H9 (cell line): ENCODE results near the gene LAMP1. TPM values are rescaled to one million over a fixed set of nuclear protein-coding genes. Genes with fewer than 3 reads are reported as not detected.

Experiments
- DNase-seq: peaks from one replicate; pipeline ENCODE4 v3.0.0-alpha.2; 2017
- H2AFZ ChIP-seq: one replicate; pipeline ENCODE4 v1.6.1; 2013; ENCODE audit warnings: mild to moderate bottlenecking, low read length, control low read depth, moderate library complexity
- H2AK5ac ChIP-seq: 2 replicates; pipeline ENCODE4 v1.6.1; 2013; ENCODE audit warnings: low read length, control low read depth, mixed read lengths; ENCODE audit not compliant: insufficient read length
- H2BK120ac ChIP-seq: one replicate; pipeline ENCODE4 v1.6.1; 2013; ENCODE audit warnings: low read depth, mild to moderate bottlenecking, low read length, control low read depth, inconsistent platforms; ENCODE audit not compliant: poor library complexity, severe bottlenecking
- H2BK12ac ChIP-seq: 2 replicates; pipeline ENCODE4 v1.6.1; 2013; ENCODE audit warnings: low read length, control low read depth, mixed read lengths, low read depth; ENCODE audit not compliant: insufficient read length
- H2BK15ac ChIP-seq: 2 replicates; pipeline ENCODE4 v1.6.1; 2013; ENCODE audit warnings: low read depth, low read length, control low read depth
- H2BK20ac ChIP-seq: one replicate; pipeline ENCODE4 v1.6.1; 2013; ENCODE audit warnings: low read depth, mild to moderate bottlenecking, low read length, control low read depth, inconsistent platforms; ENCODE audit not compliant: poor library complexity, severe bottlenecking
- H2BK5ac ChIP-seq: 2 replicates; pipeline ENCODE4 v1.6.1; 2013; ENCODE audit warnings: low read length, control low read depth, mixed read lengths; ENCODE audit not compliant: insufficient read length
- H3K14ac ChIP-seq: 2 replicates; pipeline ENCODE4 v1.6.1; 2013; ENCODE audit warnings: low read length, control low read depth; ENCODE audit not compliant: insufficient read depth
- H3K18ac ChIP-seq: 2 replicates; pipeline ENCODE4 v1.6.1; 2013; ENCODE audit warnings: low read depth, mild to moderate bottlenecking, mixed read lengths, low read length, control low read depth; ENCODE audit not compliant: insufficient read length
- H3K23ac ChIP-seq: 2 replicates; pipeline ENCODE4 v1.6.1; 2013; ENCODE audit warnings: low read length, control low read depth, mixed read lengths, low read depth; ENCODE audit not compliant: insufficient read length
- H3K23me2 ChIP-seq: 2 replicates; pipeline ENCODE4 v1.6.1; 2013; ENCODE audit warnings: low read depth, mild to moderate bottlenecking, mixed read lengths, low read length, control low read depth; ENCODE audit not compliant: insufficient read length, poor library complexity, severe bottlenecking
- H3K27ac ChIP-seq: 2 replicates; pipeline ENCODE4 v1.5.1; 2013; ENCODE audit warnings: low read length, control low read depth, mixed read lengths, low read depth; ENCODE audit not compliant: insufficient read length
- H3K27me3 ChIP-seq: 2 replicates; pipeline ENCODE4 v1.6.1; 2013; ENCODE audit warnings: low read length, control low read depth, inconsistent platforms; ENCODE audit not compliant: insufficient read depth
- H3K4ac ChIP-seq: 2 replicates; pipeline ENCODE4 v1.6.1; 2013; ENCODE audit warnings: low read depth, mild to moderate bottlenecking, control low read depth, inconsistent platforms, low read length, moderate library complexity
- H3K4me1 ChIP-seq: 2 replicates; pipeline ENCODE4 v1.6.1; 2013; ENCODE audit warnings: low read length, control low read depth, inconsistent platforms; ENCODE audit not compliant: insufficient read depth
- H3K4me2 ChIP-seq: 2 replicates; pipeline ENCODE4 v1.6.1; 2013; ENCODE audit warnings: low read length, control low read depth, mixed read lengths; ENCODE audit not compliant: insufficient read length, insufficient read depth
- H3K56ac ChIP-seq: 2 replicates; pipeline ENCODE4 v1.6.1; 2013; ENCODE audit warnings: low read depth, mild to moderate bottlenecking, mixed read lengths, low read length, control low read depth; ENCODE audit not compliant: insufficient read length
- H3K79me1 ChIP-seq: 2 replicates; pipeline ENCODE4 v1.6.1; 2013; ENCODE audit warnings: low read depth, mild to moderate bottlenecking, moderate library complexity, low read length, control low read depth, inconsistent platforms; ENCODE audit not compliant: insufficient read depth, poor library complexity, severe bottlenecking
- H3K79me2 ChIP-seq: 2 replicates; pipeline ENCODE4 v1.6.1; 2013; ENCODE audit warnings: low read length, control low read depth, inconsistent platforms; ENCODE audit not compliant: insufficient read depth
- H3K9ac ChIP-seq: 2 replicates; pipeline ENCODE4 v1.6.1; 2013; ENCODE audit warnings: low read length, control low read depth, mixed read lengths; ENCODE audit not compliant: insufficient read length; ENCODE audit errors: extremely low read depth
- H3K9me3 ChIP-seq: one replicate; pipeline ENCODE4 v1.6.1; 2013; ENCODE audit warnings: low read depth, low read length, inconsistent platforms; ENCODE audit not compliant: control insufficient read depth
- H3T11ph ChIP-seq: one replicate; pipeline ENCODE4 v1.6.1; 2013; ENCODE audit warnings: mild to moderate bottlenecking, low read length, control low read depth, inconsistent platforms
- H4K20me1 ChIP-seq: one replicate; pipeline ENCODE4 v1.6.1; 2013; ENCODE audit not compliant: control insufficient read depth, insufficient read length, insufficient read depth
- H4K5ac ChIP-seq: 2 replicates; pipeline ENCODE4 v1.6.1; 2013; ENCODE audit warnings: low read depth, mild to moderate bottlenecking, mixed read lengths, low read length, control low read depth; ENCODE audit not compliant: insufficient read length
- H4K8ac ChIP-seq: replicated peaks from 2 replicates; pipeline ENCODE4 v1.6.1; 2013; ENCODE audit warnings: low read length, control low read depth, mixed read lengths, low read depth; ENCODE audit not compliant: insufficient read length
- H4K91ac ChIP-seq: 2 replicates; pipeline ENCODE4 v1.6.1; 2013; ENCODE audit warnings: low read depth, mild to moderate bottlenecking, moderate library complexity, mixed read lengths, low read length, control low read depth; ENCODE audit not compliant: insufficient read length
- H3K27ac Mint-ChIP-seq, 3 experiments: 2 replicates in 2 of 3; 3 replicates in 1 of 3; pipeline ENCODE4 v1.8.0; 2020 to 2021; ENCODE audit warnings: mixed read lengths in 3 of 3, mild to moderate bottlenecking in 1 of 3, moderate library complexity in 1 of 3
- H3K27me3 Mint-ChIP-seq: 2 replicates; pipeline ENCODE4 v1.8.0; 2021; ENCODE audit warnings: low read depth, mild to moderate bottlenecking, moderate library complexity, mixed read lengths
- H3K36me3 Mint-ChIP-seq, 3 experiments: 2 replicates in 2 of 3; 3 replicates in 1 of 3; pipeline ENCODE4 v1.8.0; 2020 to 2021; ENCODE audit warnings: low read depth in 3 of 3, mixed read lengths in 3 of 3; ENCODE audit not compliant: insufficient read depth in 1 of 3
- H3K4me1 Mint-ChIP-seq, 2 experiments: 2 replicates each; pipeline ENCODE4 v1.8.0; 2020; ENCODE audit warnings: mixed read lengths in 2 of 2
- H3K4me3 Mint-ChIP-seq, 2 experiments: 2 replicates in 1 of 2; 3 replicates in 1 of 2; pipeline ENCODE4 v1.8.0; 2020 to 2021; ENCODE audit warnings: mild to moderate bottlenecking in 2 of 2, mixed read lengths in 2 of 2, moderate library complexity in 1 of 2
- H3K9me3 Mint-ChIP-seq, 2 experiments: 2 replicates in 1 of 2; 3 replicates in 1 of 2; pipeline ENCODE4 v1.8.0; 2020; ENCODE audit warnings: mild to moderate bottlenecking in 2 of 2, mixed read lengths in 2 of 2, moderate library complexity in 1 of 2
- WGBS: extraction: QIAGEN DNeasy Blood & Tissue Kit; methylation state at CpG from one replicate; pipeline ENCODE4 v1.1.7; 2013; ENCODE audit warnings: missing lambda C conversion rate, low lambda C conversion rate, mixed read lengths; ENCODE audit not compliant: insufficient read length; ENCODE audit errors: extremely low coverage; 5-methylcytosine and 5-hydroxymethylcytosine counted together
- total RNA-seq: library from RNA; stranded (reverse); gene quantifications from 2 replicates; pipeline ENCODE4 v1.2.1, GENCODE V29; 2021
- TF ChIP-seq, protein P1 (sequence below): fragments of 200-600 bp; sonication (generic); conservative IDR thresholded peaks from 3 replicates; pipeline ENCODE4 v1.8.0; 2021; ENCODE audit warnings: antibody characterized with exemption, mild to moderate bottlenecking

The LAMP1 gene
- total RNA-seq, 1 experiment from 2014 or later, result 131 TPM

DNA sequence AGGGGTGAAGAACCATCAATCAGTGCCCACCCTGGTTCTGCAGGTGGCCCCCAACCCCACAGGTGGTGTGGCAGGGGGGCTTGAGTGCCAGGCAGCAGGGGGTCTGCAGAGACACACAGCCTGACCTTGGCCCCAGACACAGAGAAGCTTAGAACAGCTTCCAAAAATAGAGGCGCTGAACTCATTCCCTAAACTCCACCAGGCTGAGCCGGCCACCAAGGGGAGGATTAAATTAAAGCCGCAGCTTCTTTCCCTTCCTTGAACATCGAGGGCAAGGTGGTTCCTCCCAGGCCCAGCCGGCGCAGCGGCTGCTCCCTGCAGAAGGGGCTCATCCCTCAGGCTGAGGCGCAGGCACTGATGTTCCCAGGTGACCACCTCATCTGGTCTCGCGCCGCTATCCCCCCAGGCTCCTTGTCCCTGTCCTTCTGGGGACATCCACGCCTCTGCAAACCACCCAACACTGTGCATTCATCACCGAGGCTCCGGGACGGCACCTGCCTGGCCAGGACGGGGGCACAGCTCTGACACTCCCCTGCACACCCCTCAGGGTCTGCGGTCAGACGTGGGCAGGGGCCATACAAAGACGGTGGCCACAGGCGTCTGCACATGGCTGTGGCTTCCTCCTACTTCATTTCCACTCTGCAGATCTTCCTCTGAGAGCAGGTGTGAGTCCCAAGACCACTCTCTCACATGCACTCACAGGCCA is 30.9 kb downstream of the LAMP1 start:
- WGBS, result no CpG with 5 or more reads among the region's 20 CpGs
- no peak overlapping the region for H3K18ac ChIP-seq
- H2BK20ac ChIP-seq, result no peak overlapping the region
- no peak overlapping the region for H2BK120ac ChIP-seq
- H2BK15ac ChIP-seq, result no peak overlapping the region
- no peak overlapping the region for H4K5ac ChIP-seq
- Mint-ChIP-seq H3K4me1 (peaks cover 2 to 6% of the 10 kb centered on the region in 2 experiments; a peak in 3 of 4 replicates), H3K9me3 (no peaks in the 10 kb centered on the region), H3K27ac (peak overlapping the region; percentile 31 to 81 (median 39); a peak in 4 of 7 replicates), H3K36me3 (peaks cover 23 to 49% (median 47%) of the 10 kb centered on the region in 3 experiments; a peak in 6 of 7 replicates), H3K27me3 (peaks cover 3% of the 10 kb centered on the region; the same call in 1 of the 2 replicates), H3K4me3 (no peak overlapping the region)
- H3K23me2 ChIP-seq, result no peaks in the 10 kb centered on the region
- H2AFZ ChIP-seq, result no peak overlapping the region
- TF ChIP-seq, protein P1, sequence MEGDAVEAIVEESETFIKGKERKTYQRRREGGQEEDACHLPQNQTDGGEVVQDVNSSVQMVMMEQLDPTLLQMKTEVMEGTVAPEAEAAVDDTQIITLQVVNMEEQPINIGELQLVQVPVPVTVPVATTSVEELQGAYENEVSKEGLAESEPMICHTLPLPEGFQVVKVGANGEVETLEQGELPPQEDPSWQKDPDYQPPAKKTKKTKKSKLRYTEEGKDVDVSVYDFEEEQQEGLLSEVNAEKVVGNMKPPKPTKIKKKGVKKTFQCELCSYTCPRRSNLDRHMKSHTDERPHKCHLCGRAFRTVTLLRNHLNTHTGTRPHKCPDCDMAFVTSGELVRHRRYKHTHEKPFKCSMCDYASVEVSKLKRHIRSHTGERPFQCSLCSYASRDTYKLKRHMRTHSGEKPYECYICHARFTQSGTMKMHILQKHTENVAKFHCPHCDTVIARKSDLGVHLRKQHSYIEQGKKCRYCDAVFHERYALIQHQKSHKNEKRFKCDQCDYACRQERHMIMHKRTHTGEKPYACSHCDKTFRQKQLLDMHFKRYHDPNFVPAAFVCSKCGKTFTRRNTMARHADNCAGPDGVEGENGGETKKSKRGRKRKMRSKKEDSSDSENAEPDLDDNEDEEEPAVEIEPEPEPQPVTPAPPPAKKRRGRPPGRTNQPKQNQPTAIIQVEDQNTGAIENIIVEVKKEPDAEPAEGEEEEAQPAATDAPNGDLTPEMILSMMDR, result no peak
- H3K79me2 ChIP-seq, result no peaks in the 10 kb centered on the region
- H3K14ac ChIP-seq, result no peak overlapping the region
- peaks cover under 1% of the 10 kb centered on the region for H4K20me1 ChIP-seq
- no peak overlapping the region for H4K8ac ChIP-seq
- H3K56ac ChIP-seq, result no peak overlapping the region
- H3K4me1 ChIP-seq, result no peaks in the 10 kb centered on the region; the same call in 1 of the 2 replicates
- no peaks in the 10 kb centered on the region for H3K27me3 ChIP-seq
- no peaks in the 10 kb centered on the region for H3K9me3 ChIP-seq
- H3K4me2 ChIP-seq, result no peak overlapping the region
- no peak for DNase-seq
- no peak overlapping the region for H3K23ac ChIP-seq
- H2AK5ac ChIP-seq, result no peak overlapping the region
- no peak overlapping the region for H3K4ac ChIP-seq
- H3K79me1 ChIP-seq, result no peaks in the 10 kb centered on the region
- H2BK5ac ChIP-seq, result no peak overlapping the region
- H3K27ac ChIP-seq, result no peak overlapping the region
- H3T11ph ChIP-seq, result no peak overlapping the region
- no peak overlapping the region for H2BK12ac ChIP-seq
- H4K91ac ChIP-seq, result no peak overlapping the region
- H3K9ac ChIP-seq, result no peak overlapping the region
